Erythroblast (primary cell): ENCODE measurements around the gene ATRNL1.

Experiments
- GATA1 ChIP-seq: IDR thresholded peaks from 2 replicates; pipeline ENCODE4 v1.6.1; 2011; ENCODE audit warnings: low read depth, mild to moderate bottlenecking, control low read depth, low read length, moderate library complexity
- POLR2A ChIP-seq: IDR thresholded peaks from 2 replicates; pipeline ENCODE4 v1.6.1; 2011; ENCODE audit warnings: mild to moderate bottlenecking, low read length

- no peak for TF ChIP-seq POLR2A
- no peak for TF ChIP-seq GATA1
Measured at GRCh38 chr10:115390607-115391006, 297.4 kb downstream of the ATRNL1 start.
